Loucy (cell line): ENCODE results near the gene PI4KA.
A peak's percentile ranks its signal among the peaks of the same experiment; 100 is the strongest.
"Not testable (repeated sequence)": the region's sequence is repeated elsewhere in the genome, so short reads cannot be mapped to it uniquely, and the experiment has no call there.

Source experiments
- H2AFZ ChIP-seq: fragments of 200-600 bp; sonication (generic); 2 replicates; pipeline ENCODE4 v1.6.0; 2016; ENCODE audit warnings: antibody characterized with exemption, mild to moderate bottlenecking, low read length, moderate library complexity
- H3F3A ChIP-seq: fragments of 200-600 bp; 2 replicates; pipeline ENCODE4 v1.6.0; 2016; ENCODE audit warnings: antibody characterized with exemption, low read depth, mild to moderate bottlenecking
- H3K27me3 ChIP-seq: fragments of 200-600 bp; sonication (generic); 2 replicates; pipeline ENCODE4 v1.6.1; 2014; ENCODE audit warnings: low read length, mild to moderate bottlenecking; ENCODE audit not compliant: insufficient read depth, poor library complexity, severe bottlenecking
- H3K36me3 ChIP-seq: fragments of 200-600 bp; sonication (generic); 2 replicates; pipeline ENCODE4 v1.6.1; 2016; ENCODE audit warnings: low read length; ENCODE audit not compliant: insufficient read depth
- H3K4me1 ChIP-seq: fragments of 200-600 bp; sonication (generic); 2 replicates; pipeline ENCODE4 v1.5.1; 2014; ENCODE audit warnings: low read length, mild to moderate bottlenecking; ENCODE audit not compliant: insufficient read depth, poor library complexity, severe bottlenecking
- H3K4me2 ChIP-seq: fragments of 200-600 bp; sonication (generic); 2 replicates; pipeline ENCODE4 v1.6.0; 2014; ENCODE audit warnings: antibody characterized with exemption, low read length, low read depth, mild to moderate bottlenecking; ENCODE audit not compliant: poor library complexity, severe bottlenecking
- H3K4me3 ChIP-seq: fragments of 200-600 bp; sonication (generic); 2 replicates; pipeline ENCODE4 v1.5.1; 2014; ENCODE audit warnings: low read length, mild to moderate bottlenecking, mixed read lengths; ENCODE audit not compliant: poor library complexity, severe bottlenecking
- H3K79me2 ChIP-seq: fragments of 200-600 bp; sonication (generic); 2 replicates; pipeline ENCODE4 v1.6.1; 2014; ENCODE audit warnings: low read length; ENCODE audit not compliant: insufficient read depth
- H3K9ac ChIP-seq: fragments of 200-600 bp; sonication (generic); 2 replicates; pipeline ENCODE4 v1.6.0; 2014; ENCODE audit warnings: mild to moderate bottlenecking, low read depth, low read length, moderate library complexity; ENCODE audit not compliant: poor library complexity, severe bottlenecking
- H3K9me2 ChIP-seq: fragments of 200-600 bp; sonication (generic); replicated peaks from 2 replicates; pipeline ENCODE4 v1.6.1; 2016; ENCODE audit warnings: low read depth, low read length, mixed read lengths
- H3K9me3 ChIP-seq: fragments of 200-600 bp; sonication (generic); 2 replicates; pipeline ENCODE4 v1.6.1; 2014; ENCODE audit warnings: mild to moderate bottlenecking, antibody characterized with exemption, low read length, low read depth; ENCODE audit not compliant: insufficient read depth
- H4K20me1 ChIP-seq: fragments of 200-600 bp; sonication (generic); 2 replicates; pipeline ENCODE4 v1.6.0; 2014; ENCODE audit warnings: antibody characterized with exemption, low read length, mild to moderate bottlenecking; ENCODE audit not compliant: insufficient read depth, poor library complexity, severe bottlenecking

The PI4KA gene

DNA sequence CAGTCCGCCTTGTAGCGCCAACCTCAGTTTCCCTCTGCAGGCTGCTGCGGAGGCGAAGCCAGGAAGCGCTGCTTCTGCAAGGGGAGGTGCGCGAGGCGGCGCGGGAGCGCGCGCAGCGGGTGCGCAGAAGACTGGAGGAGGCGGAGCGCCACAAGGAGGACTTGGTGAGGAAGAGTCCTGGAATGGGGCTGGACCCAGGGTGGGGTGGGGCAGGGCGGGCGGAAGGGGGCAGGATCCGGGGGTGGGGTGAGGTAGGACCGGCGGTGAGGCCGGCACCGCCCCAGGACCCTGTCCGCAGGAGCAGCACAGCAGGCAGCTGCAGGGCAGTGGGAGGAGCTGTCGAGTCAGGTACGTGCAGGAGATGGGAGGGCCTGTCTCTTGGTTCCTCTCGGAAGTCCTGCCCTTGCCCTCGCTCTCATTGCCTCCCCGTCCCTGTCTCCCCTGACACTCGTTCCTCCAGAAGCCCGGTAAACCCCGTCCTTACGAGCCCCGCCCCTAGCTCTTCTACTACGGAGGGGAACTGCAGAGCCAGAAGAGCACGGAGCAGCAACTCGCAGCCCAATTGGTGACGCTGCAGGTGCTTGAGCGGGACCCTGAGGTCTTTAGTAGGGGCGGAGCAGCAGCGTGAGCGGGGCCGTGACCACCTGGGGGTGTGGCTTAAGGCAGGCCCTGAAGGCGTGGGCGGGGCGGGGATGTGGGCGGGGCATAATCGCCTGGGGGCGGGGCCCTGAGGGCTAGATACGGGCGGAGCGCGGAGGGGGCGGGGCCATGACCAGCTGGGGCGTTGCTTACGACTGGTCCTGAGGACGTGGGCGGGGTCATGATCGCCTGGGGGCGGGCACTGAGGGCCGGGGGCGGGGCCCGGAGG lies 155.8 kb downstream of the PI4KA start:
- H3K9me3 ChIP-seq, H3K79me2 ChIP-seq, H3K36me3 ChIP-seq, H4K20me1 ChIP-seq, H3K27me3 ChIP-seq, H3K4me1 ChIP-seq, H3K9me2 ChIP-seq, H3F3A ChIP-seq: not testable (repeated sequence)
- Histone ChIP-seq H3K4me3 (peak overlapping the region; percentile 73), H3K4me2 (peak overlapping the region; percentile 82), H2AFZ (peak overlapping the region; percentile 72; the same call in 1 of the 2 replicates), H3K9ac (peak overlapping the region; percentile 48)

DNA sequence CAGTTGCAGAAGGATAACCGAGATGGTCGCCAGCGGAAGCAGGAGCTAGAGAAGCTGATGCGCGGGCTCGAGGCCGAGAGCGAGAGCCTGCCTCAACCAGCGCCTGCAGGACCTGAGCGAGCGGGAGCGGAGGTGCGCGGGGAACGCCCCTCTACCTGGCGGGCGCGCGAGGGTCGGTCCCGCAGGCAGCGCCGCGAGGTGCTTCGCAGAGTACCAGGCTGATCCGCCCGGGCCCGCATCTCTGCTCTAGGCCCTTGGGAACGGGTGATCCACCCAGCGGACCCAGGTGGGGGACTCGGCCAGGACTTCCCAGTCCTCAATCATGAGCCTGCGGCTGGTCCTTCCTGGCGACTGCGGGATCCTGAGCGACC lies 156.5 kb downstream of the PI4KA start:
- not testable (repeated sequence) for H3K4me1 ChIP-seq, H3K36me3 ChIP-seq, H3K27me3 ChIP-seq, H3K9me2 ChIP-seq, H3K79me2 ChIP-seq, H3F3A ChIP-seq, H3K9me3 ChIP-seq, H4K20me1 ChIP-seq
- H3K9ac ChIP-seq = peak overlapping the region; percentile 71
- peak overlapping the region; percentile 82 for H3K4me2 ChIP-seq
- H3K4me3 ChIP-seq = peak overlapping the region; percentile 73
- H2AFZ ChIP-seq = 0 out of 2 replicates have a peak overlapping the region, but pooled peaks have one; percentile 60

DNA sequence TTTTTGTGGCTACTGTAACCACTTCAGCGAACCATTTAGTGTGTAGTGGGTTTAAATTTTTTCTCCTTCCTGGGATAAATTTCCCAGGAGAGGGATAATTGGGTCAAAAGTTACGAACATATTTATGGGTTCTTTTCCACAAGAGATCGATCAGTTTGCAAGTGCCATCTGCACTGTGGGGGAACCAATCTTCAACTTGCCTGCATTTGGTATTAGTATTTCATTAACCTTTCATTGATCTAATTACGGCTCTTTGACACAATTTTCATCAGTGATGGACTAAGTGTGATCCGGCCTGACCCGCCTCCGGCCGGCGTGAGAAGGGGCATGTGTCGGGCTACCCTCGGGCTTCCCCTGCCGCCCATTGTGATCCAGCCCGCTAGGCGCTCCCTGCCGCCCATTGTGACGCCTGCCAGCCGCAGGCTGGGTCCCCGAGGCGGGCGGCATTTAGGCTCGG lies 156.9 kb downstream of the PI4KA start:
- H2AFZ ChIP-seq, H3K27me3 ChIP-seq: not testable (repeated sequence)
- peak overlapping the region; percentile 73 for H3K4me3 ChIP-seq

DNA sequence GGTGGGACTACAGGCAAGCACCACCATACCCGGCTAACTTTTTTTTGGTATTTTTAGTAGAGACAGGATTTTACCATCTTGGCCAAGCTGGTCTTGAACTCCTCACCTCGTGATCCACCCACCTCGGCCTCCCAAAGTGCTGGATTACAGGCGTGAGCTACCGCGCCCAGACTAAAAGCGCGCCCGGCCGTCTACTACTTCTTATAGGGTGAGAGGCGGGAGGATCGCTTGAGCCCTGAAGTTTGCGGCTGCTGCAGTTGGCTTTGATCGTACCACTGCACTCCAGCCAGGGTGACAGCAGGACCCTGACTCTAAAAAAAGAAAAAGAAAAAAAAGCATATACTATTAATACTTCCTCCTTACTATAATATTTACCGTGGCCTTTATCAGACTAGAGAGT lies 158.3 kb downstream of the PI4KA start:
- not testable (repeated sequence) for H3K4me1 ChIP-seq, H3K9ac ChIP-seq, H3K4me2 ChIP-seq, H3K27me3 ChIP-seq, H3F3A ChIP-seq, H3K79me2 ChIP-seq, H4K20me1 ChIP-seq, H3K36me3 ChIP-seq, H3K9me2 ChIP-seq, H2AFZ ChIP-seq, H3K4me3 ChIP-seq, H3K9me3 ChIP-seq

More for the DNA sequence above, 156.9 kb downstream of the PI4KA start:
- H3K9me2 ChIP-seq, H4K20me1 ChIP-seq, H3K4me1 ChIP-seq, H3F3A ChIP-seq, H3K79me2 ChIP-seq, H3K9me3 ChIP-seq, H3K36me3 ChIP-seq: not testable (repeated sequence)
- Histone ChIP-seq H3K9ac (peak overlapping the region; percentile 71), H3K4me2 (peak overlapping the region; percentile 82)

GRCh38 chr22:20699856-20700255 lies 158.8 kb downstream of the PI4KA start:
- not testable (repeated sequence) for H3K4me2 ChIP-seq, H3K9ac ChIP-seq, H3K9me3 ChIP-seq, H3K79me2 ChIP-seq, H2AFZ ChIP-seq, H3K36me3 ChIP-seq, H3K9me2 ChIP-seq, H3K4me1 ChIP-seq, H4K20me1 ChIP-seq, H3K4me3 ChIP-seq, H3F3A ChIP-seq, H3K27me3 ChIP-seq
